Fibroblast of pulmonary artery (primary cell): ENCODE results near the gene FMN1.

Experiments
- DNase-seq: peaks from one replicate; pipeline ENCODE4 v3.0.0-alpha.2; 2010; ENCODE audit warnings: low read depth
- H3K4me3 ChIP-seq: replicated peaks from 2 replicates; pipeline ENCODE4 v1.5.1; 2011; ENCODE audit warnings: low read depth, mild to moderate bottlenecking, control low read depth, low read length, moderate library complexity
- TF ChIP-seq, protein P1 (sequence below): IDR thresholded peaks from 2 replicates; pipeline ENCODE4 v1.5.1; 2011; ENCODE audit warnings: mild to moderate bottlenecking, control low read depth, low read length, inconsistent platforms; ENCODE audit errors: missing control alignments

Gene FMN1

DNA sequence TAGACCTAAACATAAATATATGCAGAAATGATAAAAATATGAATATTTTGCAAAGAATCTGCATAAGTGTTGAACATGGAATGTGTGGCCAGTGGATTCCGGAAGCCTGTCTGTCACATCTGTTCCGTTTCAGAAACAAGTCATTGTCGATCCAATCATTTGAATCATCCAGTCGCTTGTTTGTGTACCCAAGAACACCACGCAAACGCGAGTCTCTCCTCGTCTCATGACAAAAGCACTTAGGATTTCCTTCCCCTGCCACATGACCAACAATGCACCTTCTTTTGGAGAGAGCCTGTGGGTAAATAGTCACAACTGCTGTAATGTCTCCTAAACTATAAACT lies 80.2 kb downstream of the FMN1 start:
- no peak overlapping the region for H3K4me3 ChIP-seq
- no peak for DNase-seq
- TF ChIP-seq, protein P1, sequence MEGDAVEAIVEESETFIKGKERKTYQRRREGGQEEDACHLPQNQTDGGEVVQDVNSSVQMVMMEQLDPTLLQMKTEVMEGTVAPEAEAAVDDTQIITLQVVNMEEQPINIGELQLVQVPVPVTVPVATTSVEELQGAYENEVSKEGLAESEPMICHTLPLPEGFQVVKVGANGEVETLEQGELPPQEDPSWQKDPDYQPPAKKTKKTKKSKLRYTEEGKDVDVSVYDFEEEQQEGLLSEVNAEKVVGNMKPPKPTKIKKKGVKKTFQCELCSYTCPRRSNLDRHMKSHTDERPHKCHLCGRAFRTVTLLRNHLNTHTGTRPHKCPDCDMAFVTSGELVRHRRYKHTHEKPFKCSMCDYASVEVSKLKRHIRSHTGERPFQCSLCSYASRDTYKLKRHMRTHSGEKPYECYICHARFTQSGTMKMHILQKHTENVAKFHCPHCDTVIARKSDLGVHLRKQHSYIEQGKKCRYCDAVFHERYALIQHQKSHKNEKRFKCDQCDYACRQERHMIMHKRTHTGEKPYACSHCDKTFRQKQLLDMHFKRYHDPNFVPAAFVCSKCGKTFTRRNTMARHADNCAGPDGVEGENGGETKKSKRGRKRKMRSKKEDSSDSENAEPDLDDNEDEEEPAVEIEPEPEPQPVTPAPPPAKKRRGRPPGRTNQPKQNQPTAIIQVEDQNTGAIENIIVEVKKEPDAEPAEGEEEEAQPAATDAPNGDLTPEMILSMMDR = no peak

DNA sequence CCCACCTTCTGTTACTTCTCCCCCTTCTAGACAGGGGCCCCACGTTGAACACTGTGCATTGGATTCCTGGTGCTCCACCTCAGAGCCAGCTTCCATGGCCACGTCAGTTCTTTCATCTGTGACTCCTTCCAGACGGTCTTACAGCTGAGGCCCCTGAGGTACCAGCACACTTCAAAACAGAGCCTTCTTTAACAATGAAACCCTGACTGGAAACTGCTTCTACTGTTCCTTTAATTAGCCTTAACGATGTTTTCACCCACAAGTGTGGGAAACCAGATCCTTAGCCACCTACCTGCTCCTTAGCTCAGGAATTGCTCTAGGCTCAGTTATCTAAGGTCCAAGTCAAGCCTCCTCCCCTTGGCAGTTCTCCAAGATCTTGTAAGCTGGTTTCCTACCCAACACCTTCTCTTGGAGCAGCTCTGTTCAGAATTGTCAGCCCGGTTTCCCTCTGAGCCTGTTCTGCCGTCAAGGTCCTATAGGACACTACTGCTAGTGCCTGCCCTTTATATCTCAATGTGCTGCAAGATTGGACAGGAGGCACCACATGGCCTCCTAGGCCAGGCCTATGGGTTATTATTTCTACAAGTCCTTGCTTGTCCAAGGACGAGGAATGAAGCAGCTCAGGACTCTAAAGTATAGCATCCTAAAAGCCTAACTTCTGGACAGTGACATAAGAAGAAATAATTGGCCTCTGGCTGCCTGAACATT lies 80.7 kb downstream of the FMN1 start:
- TF ChIP-seq, protein P1 = no peak
- DNase-seq = no peak
- no peak overlapping the region for H3K4me3 ChIP-seq

DNA sequence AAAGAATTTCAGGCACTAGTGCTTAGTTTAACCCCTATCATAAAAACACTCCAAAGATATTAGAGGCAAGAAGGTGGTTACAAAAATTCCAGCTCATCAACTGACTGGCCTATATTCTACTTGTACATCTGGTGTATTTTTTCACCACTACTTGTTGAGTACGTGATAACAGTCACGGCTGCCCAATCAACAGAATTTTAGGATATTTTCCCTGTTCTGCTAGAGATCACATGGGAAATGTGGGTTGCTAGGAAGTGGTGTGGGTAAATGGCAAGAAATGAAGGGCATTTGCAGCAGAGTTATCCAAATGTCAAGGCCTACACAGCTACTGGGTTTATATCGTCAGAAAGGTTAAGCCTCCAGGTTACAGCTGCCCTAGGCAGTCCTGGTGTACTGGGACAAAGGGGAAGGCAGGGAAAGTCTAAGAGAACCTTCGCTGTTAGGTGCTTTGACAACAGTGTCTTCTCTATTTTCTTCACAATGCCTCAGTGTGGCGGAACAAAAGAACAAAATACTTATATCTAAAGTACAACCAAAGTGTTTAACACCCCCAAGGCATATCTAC lies 81.9 kb downstream of the FMN1 start:
- TF ChIP-seq, protein P1 = no peak
- DNase-seq = no peak
- H3K4me3 ChIP-seq = no peak overlapping the region

DNA sequence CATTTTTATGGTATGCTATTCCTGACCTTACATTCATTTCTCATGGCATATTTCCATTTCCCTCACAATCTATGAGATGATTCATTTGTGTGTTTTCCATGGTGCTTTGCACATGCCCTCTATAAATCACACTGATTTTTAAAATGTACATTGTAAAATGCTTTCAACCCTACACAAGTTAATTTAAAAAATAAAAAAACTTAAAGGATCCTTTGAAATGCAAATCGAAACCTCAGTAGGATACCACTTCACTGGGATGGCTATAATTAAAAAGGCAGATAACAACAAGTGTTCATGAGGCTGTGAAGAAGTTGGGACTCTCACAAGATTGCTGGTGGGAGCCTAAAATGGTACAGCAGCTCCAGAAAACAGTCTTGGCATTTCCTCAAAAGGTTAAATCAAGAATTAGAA lies 83.5 kb downstream of the FMN1 start:
- TF ChIP-seq, protein P1 = no peak
- peak; percentile 21 for DNase-seq

DNA sequence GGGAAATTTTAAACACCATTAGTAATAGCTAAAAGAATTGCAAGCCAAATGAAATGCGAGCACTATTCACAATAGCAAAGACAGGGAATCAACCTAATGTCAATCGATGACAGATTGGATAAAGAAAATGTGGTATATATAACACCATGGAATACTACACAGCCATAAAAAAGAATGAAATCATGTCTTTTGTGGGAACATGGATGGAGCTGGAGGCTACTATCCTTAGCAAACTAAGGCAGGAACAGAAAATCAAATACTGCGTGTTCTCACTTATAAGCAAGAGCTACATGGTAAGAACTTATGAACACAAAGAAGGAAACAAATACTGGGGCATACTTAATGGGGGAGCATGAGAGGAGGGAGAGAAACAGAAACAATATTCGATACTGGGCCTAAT lies 85.2 kb downstream of the FMN1 start:
- no peak for DNase-seq
- no peak overlapping the region for H3K4me3 ChIP-seq
- TF ChIP-seq, protein P1 = no peak

More for the DNA sequence above, 83.5 kb downstream of the FMN1 start:
- H3K4me3 ChIP-seq = no peak overlapping the region

DNA sequence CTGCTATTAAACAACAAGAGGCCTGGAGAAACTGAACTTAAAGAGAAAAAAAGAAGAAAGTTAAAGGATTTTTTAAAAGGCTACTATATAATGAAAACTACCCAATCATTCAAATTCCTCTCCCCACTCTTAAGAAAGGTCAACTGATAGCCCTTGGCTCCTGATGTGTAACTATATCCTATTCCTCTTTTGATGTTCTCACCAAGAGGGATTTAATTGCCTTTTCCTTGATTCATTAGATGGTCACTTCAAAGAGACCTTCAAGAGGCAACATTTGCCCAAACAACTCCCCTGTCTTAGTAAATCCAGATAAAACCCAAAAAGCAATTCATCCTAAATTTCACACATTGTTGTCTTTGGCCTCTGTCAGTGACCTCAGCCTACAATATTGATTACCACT lies 86.0 kb downstream of the FMN1 start:
- H3K4me3 ChIP-seq = no peak overlapping the region
- DNase-seq = no peak
- TF ChIP-seq, protein P1 = no peak

DNA sequence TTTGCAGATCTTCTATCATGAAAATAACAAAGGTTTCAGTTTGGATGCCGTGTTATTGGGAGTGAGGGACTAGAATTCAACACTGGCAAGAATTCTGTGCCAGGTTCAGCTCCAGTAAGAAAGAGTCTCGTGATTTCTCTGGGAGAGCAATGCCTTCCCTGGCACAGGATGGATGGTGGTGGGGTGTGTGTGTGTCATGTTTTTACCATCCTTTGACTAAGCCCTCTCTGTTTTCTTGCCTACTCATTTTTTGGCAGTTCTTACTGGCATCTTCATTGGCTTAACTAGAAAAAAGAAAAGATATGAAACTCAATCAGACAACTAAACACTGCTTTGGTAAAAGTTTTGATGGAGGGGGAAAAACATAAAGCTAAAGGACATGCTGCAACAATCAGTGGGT lies 86.6 kb downstream of the FMN1 start:
- TF ChIP-seq, protein P1 = no peak
- H3K4me3 ChIP-seq = no peak overlapping the region
- DNase-seq = no peak
